Natural killer cell (primary cell): ENCODE results near the gene RAPGEF4. TPM values are rescaled to one million over a fixed set of nuclear protein-coding genes. Genes with fewer than 3 reads are reported as not detected.

Experiments used
- ATAC-seq, 3 donors: fragments of 150-1000 bp in 2 of 3; fragments of 200-7000 bp in 1 of 3; cut with Tn5 transposase; 1 replicate in 1 of 3; 2 replicates in 2 of 3; pipeline ENCODE4 v1.10.0; 2021; ENCODE audit warnings: mild to moderate bottlenecking in 2 of 3, moderate library complexity in 2 of 3
- DNase-seq, 2 donors: peaks; one replicate each; pipeline versions ENCODE4 v3.0.0 to v3.0.0-alpha.2; 2013 to 2021; ENCODE audit warnings: mixed read lengths in 1 of 2
- H3K27ac ChIP-seq: one replicate; pipeline ENCODE4 v1.5.1; 2013; ENCODE audit warnings: mild to moderate bottlenecking, low read length
- H3K27me3 ChIP-seq: one replicate; pipeline ENCODE4 v1.6.1; 2013; ENCODE audit warnings: low read length; ENCODE audit not compliant: control insufficient read depth, insufficient read depth
- H3K36me3 ChIP-seq: one replicate; pipeline ENCODE4 v1.6.1; 2013; ENCODE audit warnings: low read length; ENCODE audit not compliant: control insufficient read depth, insufficient read depth
- H3K4me1 ChIP-seq: one replicate; pipeline ENCODE4 v1.6.1; 2013; ENCODE audit warnings: low read length; ENCODE audit not compliant: control insufficient read depth, insufficient read depth
- H3K4me3 ChIP-seq: one replicate; pipeline ENCODE4 v1.5.1; 2013; ENCODE audit warnings: low read length
- H3K9me3 ChIP-seq: one replicate; pipeline ENCODE4 v1.6.1; 2013; ENCODE audit warnings: low read length; ENCODE audit not compliant: control insufficient read depth, insufficient read depth
- H3K27ac Mint-ChIP-seq, 2 donors: one replicate each; pipeline ENCODE4 v1.8.0; 2022; ENCODE audit warnings: mild to moderate bottlenecking in 2 of 2, mixed read lengths in 2 of 2, moderate library complexity in 1 of 2
- H3K27me3 Mint-ChIP-seq, 2 donors: one replicate each; pipeline ENCODE4 v1.8.0; 2022; ENCODE audit warnings: low read depth in 2 of 2, mixed read lengths in 2 of 2
- H3K36me3 Mint-ChIP-seq: one replicate; pipeline ENCODE4 v1.8.0; 2022; ENCODE audit warnings: mixed read lengths
- H3K4me1 Mint-ChIP-seq, 2 donors: one replicate each; pipeline ENCODE4 v1.8.0; 2022; ENCODE audit warnings: mixed read lengths in 2 of 2
- H3K4me3 Mint-ChIP-seq: one replicate; pipeline ENCODE4 v1.8.0; 2022; ENCODE audit warnings: mild to moderate bottlenecking, moderate library complexity, mixed read lengths
- H3K9me3 Mint-ChIP-seq, 2 donors: one replicate each; pipeline ENCODE4 v1.8.0; 2022; ENCODE audit warnings: mixed read lengths in 2 of 2
- WGBS: methylation state at CpG from one replicate; pipeline ENCODE4 v1.1.7; 2013; ENCODE audit warnings: missing lambda C conversion rate; ENCODE audit not compliant: insufficient coverage; 5-methylcytosine and 5-hydroxymethylcytosine counted together
- intact Hi-C: fragments of 100-400 bp; cut with micrococcal nuclease; formaldehyde crosslinking; loops from one replicate; pipeline ENCODE4 v1.14.2; 2022
- total RNA-seq, 4 donors: library from RNA; stranded (reverse); fragments of 120-200 nt in 1 of 4; gene quantifications; one replicate each; pipeline versions ENCODE4 v1.2.3 to v1.2.4, GENCODE V29; 2013 to 2022
- TF ChIP-seq, protein P1 (sequence below): fragments of 200-600 bp; IDR thresholded peaks from one replicate; pipeline ENCODE4 v1.8.0; 2022; ENCODE audit warnings: antibody characterized with exemption

The RAPGEF4 gene
- total RNA-seq, 3 donors from 2014 or later (not counting 1 experiment from before 2014, with no cell fraction given) = 0.50 TPM; not detected in 2

DNA sequence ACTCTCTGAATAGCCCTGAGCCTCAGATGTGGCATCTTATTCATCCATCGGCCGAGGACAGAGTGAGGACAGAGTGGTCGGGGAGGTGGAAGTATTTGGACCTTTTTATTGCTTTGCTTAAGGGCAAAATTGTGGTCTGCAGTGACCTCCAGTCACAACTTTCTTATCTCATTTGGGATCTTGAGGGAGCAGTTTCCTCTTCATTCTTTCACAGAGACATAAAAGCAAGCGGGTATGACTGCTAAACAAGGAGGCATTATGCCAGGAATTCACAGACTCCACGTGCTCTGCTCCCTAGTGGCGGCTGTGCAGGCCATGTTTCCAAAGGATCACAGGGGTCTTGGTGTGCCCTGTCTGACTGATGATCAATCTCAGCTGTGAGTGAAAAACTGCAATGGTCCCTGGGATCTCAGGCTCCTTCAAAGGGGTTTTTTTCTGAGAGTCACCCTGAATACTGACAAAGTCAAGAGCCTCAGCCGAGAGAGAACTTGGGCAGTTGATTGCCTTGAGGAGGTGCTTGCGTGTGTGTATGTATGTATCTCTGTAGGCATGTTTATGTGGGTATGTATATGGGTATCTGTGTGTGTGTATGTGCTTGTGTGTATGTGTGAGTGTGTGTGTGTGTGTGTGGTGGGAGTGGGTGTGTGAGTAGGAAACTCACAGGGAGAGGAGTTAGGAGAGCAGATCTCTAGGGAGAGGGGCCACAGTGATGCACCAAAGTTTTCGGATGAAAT lies 47.7 kb downstream of the RAPGEF4 start:
- no peak for DNase-seq
- intact Hi-C loops = no loop called here

DNA sequence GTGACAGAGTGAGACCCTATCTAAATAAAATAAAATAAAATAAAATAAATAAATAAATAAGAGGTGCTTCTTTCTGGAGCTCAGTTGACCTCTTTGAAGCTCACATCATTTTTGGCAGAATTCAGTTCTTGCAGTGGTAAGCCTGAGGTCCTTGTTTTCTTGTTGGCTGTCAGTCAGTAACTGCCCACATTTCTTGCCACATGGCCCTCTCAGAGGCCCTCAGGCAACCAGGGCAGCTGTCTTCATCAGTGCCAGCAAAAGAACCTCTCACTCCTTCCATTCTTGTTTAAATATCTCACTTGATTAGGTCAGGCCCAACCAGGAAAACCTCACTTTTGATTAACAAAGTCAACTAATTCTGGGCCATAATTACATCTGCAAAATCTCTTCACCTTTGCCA lies 53.2 kb downstream of the RAPGEF4 start:
- no peaks in the 10 kb centered on the region for H3K36me3 Mint-ChIP-seq
- Histone ChIP-seq H3K27me3 (no peaks in the 10 kb centered on the region), H3K4me1 (no peaks in the 10 kb centered on the region), H3K36me3 (no peaks in the 10 kb centered on the region), H3K27ac (no peak overlapping the region), H3K9me3 (no peaks in the 10 kb centered on the region), H3K4me3 (no peak overlapping the region)
- no peak overlapping the region for H3K4me3 Mint-ChIP-seq
- H3K4me1 Mint-ChIP-seq = no peaks in the 10 kb centered on the region
- intact Hi-C loops = no loop called here
- TF ChIP-seq, protein P1, sequence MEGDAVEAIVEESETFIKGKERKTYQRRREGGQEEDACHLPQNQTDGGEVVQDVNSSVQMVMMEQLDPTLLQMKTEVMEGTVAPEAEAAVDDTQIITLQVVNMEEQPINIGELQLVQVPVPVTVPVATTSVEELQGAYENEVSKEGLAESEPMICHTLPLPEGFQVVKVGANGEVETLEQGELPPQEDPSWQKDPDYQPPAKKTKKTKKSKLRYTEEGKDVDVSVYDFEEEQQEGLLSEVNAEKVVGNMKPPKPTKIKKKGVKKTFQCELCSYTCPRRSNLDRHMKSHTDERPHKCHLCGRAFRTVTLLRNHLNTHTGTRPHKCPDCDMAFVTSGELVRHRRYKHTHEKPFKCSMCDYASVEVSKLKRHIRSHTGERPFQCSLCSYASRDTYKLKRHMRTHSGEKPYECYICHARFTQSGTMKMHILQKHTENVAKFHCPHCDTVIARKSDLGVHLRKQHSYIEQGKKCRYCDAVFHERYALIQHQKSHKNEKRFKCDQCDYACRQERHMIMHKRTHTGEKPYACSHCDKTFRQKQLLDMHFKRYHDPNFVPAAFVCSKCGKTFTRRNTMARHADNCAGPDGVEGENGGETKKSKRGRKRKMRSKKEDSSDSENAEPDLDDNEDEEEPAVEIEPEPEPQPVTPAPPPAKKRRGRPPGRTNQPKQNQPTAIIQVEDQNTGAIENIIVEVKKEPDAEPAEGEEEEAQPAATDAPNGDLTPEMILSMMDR = no peak
- DNase-seq (no peak), ATAC-seq (no peak)
- no peak overlapping the region for H3K27ac Mint-ChIP-seq
- peaks cover 0 to 18% of the 10 kb centered on the region in 2 donors for H3K27me3 Mint-ChIP-seq
- H3K9me3 Mint-ChIP-seq = no peaks in the 10 kb centered on the region

More for the DNA sequence above, 47.7 kb downstream of the RAPGEF4 start:
- Mint-ChIP-seq H3K9me3 (no peaks in the 10 kb centered on the region), H3K36me3 (no peaks in the 10 kb centered on the region), H3K4me1 (no peaks in the 10 kb centered on the region), H3K27me3 (peaks cover 0 to 17% of the 10 kb centered on the region in 2 donors), H3K27ac (no peak overlapping the region), H3K4me3 (no peak overlapping the region)
- Histone ChIP-seq H3K27ac (no peak overlapping the region), H3K36me3 (no peaks in the 10 kb centered on the region), H3K9me3 (no peaks in the 10 kb centered on the region), H3K4me1 (no peaks in the 10 kb centered on the region), H3K27me3 (no peaks in the 10 kb centered on the region), H3K4me3 (no peak overlapping the region)
- TF ChIP-seq, protein P1 = no peak
- 39% methylated on average over 9 of the region's 9 CpGs for WGBS
- no peak for ATAC-seq

DNA sequence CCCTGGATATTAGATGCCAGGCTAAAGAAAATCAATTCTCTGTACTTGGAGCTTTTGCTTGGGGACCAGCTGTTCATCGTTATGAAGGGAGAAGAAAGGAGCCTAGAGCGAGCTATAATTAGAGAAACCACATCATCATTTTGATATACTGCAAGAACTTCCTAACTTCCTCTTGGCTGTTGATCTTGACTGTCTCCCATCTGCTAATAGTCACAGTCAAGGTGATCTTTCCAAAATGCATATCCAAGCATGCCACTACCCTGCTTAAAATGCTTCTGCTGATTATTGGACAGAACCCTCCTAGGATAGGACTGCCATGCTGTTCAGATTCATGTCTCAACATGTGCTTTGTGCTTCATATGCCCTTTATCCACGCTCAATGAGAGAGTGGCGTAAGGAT lies 54.8 kb downstream of the RAPGEF4 start:
- intact Hi-C loops = no loop called here
- H3K36me3 Mint-ChIP-seq = no peaks in the 10 kb centered on the region
- Histone ChIP-seq H3K4me1 (no peaks in the 10 kb centered on the region), H3K4me3 (no peak overlapping the region), H3K36me3 (no peaks in the 10 kb centered on the region), H3K9me3 (no peaks in the 10 kb centered on the region), H3K27ac (no peak overlapping the region), H3K27me3 (no peaks in the 10 kb centered on the region)
- H3K27me3 Mint-ChIP-seq = peaks cover 3 to 18% of the 10 kb centered on the region in 2 donors
- TF ChIP-seq, protein P1 = no peak
- H3K4me1 Mint-ChIP-seq = no peaks in the 10 kb centered on the region
- no peak for DNase-seq
- no peak overlapping the region for H3K27ac Mint-ChIP-seq
- ATAC-seq = no peak
- no peak overlapping the region for H3K4me3 Mint-ChIP-seq
- H3K9me3 Mint-ChIP-seq = no peaks in the 10 kb centered on the region
- 55% methylated on average over 4 of the region's 4 CpGs for WGBS

DNA sequence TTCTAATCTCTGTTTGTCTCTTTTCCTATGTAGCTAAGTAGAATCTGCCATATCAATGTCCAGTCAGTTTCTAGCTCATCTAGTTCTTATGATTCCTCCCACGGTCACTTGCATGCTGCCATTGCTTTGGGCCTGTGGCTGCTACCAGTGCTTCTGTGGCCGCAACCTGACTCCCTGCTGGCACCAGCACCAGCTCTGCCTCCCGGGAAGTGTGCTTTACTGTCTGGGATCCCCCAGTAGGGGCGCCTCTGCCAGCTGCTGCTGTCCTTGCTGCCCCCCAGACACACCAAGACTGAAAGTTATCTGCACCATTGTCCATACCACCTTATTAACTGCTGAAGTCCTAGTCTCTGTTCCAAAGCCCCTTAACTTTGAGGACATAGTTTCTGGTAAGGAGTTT lies 56.3 kb downstream of the RAPGEF4 start:
- TF ChIP-seq, protein P1 = no peak
- H3K36me3 Mint-ChIP-seq = no peaks in the 10 kb centered on the region
- H3K4me1 Mint-ChIP-seq = no peaks in the 10 kb centered on the region
- H3K4me3 Mint-ChIP-seq = no peak overlapping the region
- no peaks in the 10 kb centered on the region for H3K36me3 ChIP-seq
- H3K4me3 ChIP-seq = no peak overlapping the region
- no peaks in the 10 kb centered on the region for H3K9me3 Mint-ChIP-seq
- no peaks in the 10 kb centered on the region for H3K27me3 ChIP-seq
- ATAC-seq (no peak), DNase-seq (no peak)
- 91% methylated on average over 4 of the region's 4 CpGs for WGBS
- no peak overlapping the region for H3K27ac Mint-ChIP-seq
- intact Hi-C loops = no loop called here
- no peaks in the 10 kb centered on the region for H3K9me3 ChIP-seq
- H3K27ac ChIP-seq = no peak overlapping the region
- H3K27me3 Mint-ChIP-seq = peaks cover 3 to 18% of the 10 kb centered on the region in 2 donors
- H3K4me1 ChIP-seq = no peaks in the 10 kb centered on the region
